ENCODE results near the gene ZG16.

ZG16 gene

DNA sequence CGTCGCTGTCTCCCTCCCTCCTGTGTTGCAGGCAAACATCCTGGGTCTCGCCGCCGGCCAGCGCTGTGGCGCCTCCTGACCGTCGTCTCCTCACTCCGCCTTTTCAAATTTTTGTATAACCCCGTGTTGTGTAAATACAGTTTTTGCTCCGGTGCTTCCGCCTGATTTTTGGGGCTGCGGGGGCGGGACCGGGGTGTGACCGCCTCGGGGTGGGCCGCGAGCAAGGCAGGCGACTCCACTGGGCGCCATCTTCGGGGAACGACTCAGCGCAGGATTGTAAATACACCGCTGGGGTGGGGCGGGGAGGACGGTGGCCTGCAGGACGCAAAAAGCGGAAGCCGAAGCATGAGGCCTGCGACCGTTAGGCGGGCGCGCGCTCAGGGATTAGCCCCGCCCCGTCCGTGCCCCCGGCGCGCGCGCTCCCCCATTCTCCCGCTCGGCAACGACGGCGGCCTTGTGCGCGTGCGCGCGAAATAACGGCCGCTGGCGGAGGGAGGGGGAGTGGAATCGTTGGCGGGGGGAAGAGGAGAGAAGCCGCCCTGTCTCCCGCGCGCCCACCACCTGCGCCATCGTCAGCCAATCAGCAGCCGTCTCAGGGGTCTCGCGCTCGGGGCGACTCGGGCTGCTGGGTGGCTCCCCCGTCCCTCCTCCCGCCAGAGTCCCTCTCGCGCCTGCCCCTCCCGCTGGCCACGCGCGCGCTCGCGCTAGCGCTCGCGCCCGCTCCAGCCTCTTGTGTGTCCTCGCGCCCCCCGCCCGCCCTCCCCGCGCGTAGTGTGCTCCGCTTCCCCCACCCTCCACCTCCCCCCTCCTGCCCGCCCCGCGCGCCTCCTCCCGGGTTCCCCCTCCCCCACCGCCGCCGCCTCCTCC lies 27.4 kb downstream of the ZG16 start:
- FAIRE-seq, result no peak

DNA sequence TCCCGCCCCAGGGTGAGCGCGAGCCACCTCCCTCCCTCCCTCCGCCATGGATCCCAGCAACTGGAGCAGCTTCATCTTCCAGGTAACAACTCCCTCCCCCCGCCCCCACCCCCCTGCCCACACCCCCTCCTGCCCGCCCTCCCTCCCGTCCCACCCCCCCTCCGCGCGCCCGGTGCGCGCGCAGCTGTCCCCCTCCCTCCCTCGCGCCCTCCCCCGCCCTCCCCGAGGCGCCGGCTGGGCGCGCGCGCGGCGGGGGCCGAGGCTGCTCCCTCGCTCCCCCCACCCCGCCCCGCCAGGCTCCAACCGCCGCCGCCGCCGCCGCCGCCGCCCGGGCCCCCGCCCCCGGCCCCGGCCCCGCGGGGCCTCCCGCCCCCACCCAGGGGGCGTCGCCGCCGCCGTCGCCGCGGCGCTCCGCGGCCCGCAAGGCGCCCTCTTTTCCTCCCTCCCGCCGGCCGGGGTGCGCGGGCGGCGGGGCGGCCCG lies 28.1 kb downstream of the ZG16 start, which contains the start of gene MAZ:
MAZ (plus strand) TSS at position 431 of the 481 bp plus-strand sequence. CDS start 173 bp downstream, outside the sequence.
- FAIRE-seq (no peak), DNase-seq (ENCODE audit: insufficient read length, low spot score) (peak; percentile 89)
- no peak for TF ChIP-seq POLR2A (IDR thresholded peaks at IDR 0.05; ENCODE audit: low read depth, low read length)

More for the DNA sequence above, 27.4 kb downstream of the ZG16 start:
- TF ChIP-seq POLR2A (IDR thresholded peaks at IDR 0.05; ENCODE audit: low read depth, low read length), result peak; percentile 31
- DNase-seq (ENCODE audit: insufficient read length, low spot score), result peak; percentile 90

DNA sequence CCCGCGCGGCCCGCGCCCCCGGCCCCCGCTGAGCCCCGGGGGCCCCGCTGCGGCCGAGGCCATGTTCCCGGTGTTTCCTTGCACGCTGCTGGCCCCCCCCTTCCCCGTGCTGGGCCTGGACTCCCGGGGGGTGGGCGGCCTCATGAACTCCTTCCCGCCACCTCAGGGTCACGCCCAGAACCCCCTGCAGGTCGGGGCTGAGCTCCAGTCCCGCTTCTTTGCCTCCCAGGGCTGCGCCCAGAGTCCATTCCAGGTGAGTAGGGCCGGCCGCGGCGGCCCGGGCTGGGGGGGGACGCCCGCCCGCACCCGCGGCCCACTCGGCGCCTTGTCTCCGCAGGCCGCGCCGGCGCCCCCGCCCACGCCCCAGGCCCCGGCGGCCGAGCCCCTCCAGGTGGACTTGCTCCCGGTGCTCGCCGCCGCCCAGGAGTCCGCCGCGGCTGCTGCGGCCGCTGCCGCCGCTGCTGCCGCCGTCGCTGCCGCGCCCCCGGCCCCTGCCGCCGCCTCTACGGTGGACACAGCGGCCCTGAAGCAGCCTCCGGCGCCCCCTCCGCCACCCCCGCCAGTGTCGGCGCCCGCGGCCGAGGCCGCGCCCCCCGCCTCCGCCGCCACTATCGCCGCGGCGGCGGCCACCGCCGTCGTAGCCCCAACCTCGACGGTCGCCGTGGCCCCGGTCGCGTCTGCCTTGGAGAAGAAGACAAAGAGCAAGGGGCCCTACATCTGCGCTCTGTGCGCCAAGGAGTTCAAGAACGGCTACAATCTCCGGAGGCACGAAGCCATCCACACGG lies 28.8 kb downstream of the ZG16 start:
- DNase-seq (ENCODE audit: insufficient read length, low spot score) (peak; percentile 84), FAIRE-seq (no peak)

DNA sequence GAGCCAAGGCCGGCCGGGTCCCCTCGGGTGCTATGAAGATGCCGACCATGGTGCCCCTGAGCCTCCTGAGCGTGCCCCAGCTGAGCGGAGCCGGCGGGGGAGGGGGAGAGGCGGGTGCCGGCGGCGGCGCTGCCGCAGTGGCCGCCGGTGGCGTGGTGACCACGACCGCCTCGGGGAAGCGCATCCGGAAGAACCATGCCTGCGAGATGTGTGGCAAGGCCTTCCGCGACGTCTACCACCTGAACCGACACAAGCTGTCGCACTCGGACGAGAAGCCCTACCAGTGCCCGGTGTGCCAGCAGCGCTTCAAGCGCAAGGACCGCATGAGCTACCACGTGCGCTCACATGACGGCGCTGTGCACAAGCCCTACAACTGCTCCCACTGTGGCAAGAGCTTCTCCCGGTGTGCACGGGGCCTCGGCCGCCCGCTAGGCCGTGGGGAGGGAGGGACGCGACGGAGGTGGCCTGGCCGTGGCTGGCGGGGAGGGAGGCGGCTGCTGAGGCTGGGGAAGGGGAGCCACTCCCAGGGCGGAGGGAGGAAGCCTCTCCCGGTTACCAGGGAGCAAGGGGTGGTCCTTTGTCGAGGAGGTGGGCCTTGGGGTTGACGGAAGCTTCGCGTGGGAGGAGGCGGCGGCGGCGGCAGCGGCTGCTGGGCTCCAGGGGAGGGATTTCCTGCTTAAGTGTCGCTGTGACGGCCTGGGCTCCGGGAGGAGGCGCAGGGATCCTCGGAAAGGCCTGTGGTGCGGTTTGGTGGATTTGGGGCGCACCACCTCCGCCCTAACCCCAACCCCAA lies 29.6 kb downstream of the ZG16 start:
- no peak for FAIRE-seq
- DNase-seq (ENCODE audit: insufficient read length, low spot score), result no peak
- peak; percentile 60 for TF ChIP-seq POLR2A (IDR thresholded peaks at IDR 0.05; ENCODE audit: low read depth, low read length)

More for the DNA sequence above, 28.8 kb downstream of the ZG16 start:
- TF ChIP-seq POLR2A (IDR thresholded peaks at IDR 0.05; ENCODE audit: low read depth, low read length), result 0 out of 2 replicates have a peak, but pooled peaks have one; percentile 41

DNA sequence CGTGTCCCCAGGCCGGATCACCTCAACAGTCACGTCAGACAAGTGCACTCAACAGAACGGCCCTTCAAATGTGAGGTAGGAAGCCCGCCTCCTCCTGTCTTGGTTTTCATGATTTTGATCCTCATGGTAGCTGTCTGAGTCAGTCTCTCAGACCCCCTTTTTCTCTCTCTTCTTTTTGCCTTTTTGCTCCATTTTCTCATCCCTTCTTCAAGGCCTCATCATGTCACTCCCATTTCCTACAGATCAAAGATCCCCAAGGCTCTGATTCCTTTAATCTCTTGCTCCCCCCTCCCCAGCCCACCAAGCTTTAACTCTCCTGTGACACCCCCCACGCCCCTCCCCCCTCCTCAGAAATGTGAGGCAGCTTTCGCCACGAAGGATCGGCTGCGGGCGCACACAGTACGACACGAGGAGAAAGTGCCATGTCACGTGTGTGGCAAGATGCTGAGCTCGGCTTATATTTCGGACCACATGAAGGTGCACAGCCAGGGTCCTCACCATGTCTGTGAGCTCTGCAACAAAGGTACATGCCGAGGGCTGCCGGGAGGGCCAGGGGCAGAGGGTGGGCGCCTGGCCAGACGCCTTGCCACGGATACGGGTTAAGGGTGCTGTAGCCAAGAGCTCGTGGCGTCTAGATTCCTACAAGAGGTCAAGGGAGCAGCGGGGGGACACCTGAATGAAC lies 30.3 kb downstream of the ZG16 start:
- DNase-seq (ENCODE audit: insufficient read length, low spot score), result no peak
- no peak for FAIRE-seq
- no peak for TF ChIP-seq POLR2A (IDR thresholded peaks at IDR 0.05; ENCODE audit: low read depth, low read length)

DNA sequence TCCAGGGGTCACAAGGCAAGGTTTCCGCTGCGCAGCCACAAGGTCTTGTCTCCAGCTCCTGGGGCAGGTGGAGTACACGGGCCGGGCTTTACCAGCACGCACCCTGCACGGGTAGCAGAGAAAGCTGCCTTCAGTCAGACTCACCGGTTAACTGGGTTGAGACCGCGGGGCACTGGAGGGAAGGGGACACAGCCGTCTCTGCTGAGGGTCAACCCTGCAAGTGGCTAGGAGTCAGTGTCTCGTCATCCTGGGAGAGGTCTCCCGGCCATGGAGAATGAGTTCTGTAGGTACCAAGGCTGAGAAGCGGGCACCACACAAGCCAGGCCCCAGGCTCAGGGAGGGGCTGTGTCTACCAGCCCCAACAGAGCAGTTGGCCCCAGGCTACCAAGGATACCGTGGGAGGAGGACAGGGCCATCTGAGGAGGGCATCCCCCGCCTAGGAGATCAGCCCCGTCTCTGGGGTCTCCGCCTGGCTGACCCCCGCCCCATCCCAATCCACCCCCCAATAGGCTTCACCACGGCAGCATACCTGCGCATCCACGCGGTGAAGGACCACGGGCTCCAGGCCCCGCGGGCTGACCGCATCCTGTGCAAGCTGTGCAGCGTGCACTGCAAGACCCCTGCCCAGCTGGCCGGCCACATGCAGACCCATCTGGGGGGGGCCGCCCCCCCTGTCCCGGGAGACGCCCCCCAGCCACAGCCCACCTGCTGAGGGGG lies 31.1 kb downstream of the ZG16 start:
- DNase-seq (ENCODE audit: insufficient read length, low spot score), result no peak
- TF ChIP-seq POLR2A (IDR thresholded peaks at IDR 0.05; ENCODE audit: low read depth, low read length), result no peak
- FAIRE-seq, result no peak

DNA sequence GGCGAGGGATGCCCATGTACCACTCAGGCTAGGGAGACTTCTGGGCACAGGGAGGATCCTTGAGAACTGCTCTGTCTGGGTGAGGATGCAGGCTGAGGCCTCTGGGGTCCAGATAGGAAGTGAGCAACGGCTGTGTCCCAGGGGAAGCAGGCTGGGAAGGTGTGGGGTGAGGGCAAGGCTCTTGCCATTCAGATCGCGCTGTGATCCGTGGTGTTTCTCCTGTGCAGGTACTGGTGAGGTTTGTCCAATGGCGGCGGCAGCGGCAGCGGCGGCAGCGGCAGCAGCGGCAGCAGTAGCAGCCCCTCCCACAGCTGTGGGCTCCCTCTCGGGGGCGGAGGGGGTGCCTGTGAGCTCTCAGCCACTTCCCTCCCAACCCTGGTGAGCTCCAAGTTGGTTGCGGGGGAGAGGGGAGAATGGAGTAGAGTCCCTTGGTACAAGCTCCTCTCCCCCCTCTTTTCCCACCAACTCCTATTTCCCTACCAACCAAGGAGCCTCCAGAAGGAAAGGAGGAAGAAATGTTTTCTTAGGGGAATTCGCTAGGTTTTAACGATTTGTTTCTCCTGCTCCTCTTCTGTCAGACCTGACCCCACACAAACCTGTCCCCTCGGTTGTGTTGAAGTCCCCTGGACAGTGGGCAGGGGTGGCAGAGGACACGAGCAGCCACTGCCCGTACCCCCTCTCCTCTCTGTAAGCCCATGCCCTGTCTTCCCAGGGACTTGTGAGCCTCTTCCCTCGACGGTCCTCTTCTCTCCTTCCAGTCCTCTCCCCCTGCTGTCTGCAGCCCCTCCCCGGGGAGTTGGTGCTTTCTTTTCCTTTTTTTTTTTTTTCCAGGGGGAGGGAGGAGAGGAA lies 32.0 kb downstream of the ZG16 start:
- no peak for DNase-seq (ENCODE audit: insufficient read length, low spot score)
- TF ChIP-seq POLR2A (IDR thresholded peaks at IDR 0.05; ENCODE audit: low read depth, low read length), result no peak
- no peak for FAIRE-seq

DNA sequence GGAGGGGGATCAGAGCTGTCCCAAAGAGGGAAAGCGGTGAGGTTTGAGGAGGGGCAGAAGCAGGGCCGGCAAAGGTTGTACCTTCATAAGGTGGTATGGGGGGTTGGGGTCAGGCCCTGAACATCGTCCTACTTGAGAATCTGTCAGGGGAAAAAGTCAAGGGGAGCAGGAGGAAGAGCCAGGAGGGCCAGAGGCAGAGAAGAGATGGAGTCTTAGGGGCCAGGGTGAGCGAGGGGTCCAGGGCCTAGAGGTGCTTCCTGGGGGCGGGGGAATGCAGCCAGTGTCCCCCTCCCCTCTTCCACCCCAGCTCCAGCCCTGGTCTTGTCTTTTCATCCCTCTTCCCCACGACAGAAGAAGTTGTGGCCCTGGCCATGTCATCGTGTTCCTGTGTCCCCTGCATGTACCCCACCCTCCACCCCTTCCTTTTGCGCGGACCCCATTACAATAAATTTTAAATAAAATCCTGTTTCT lies 32.7 kb downstream of the ZG16 start:
- TF ChIP-seq POLR2A (IDR thresholded peaks at IDR 0.05; ENCODE audit: low read depth, low read length), result no peak
- DNase-seq (ENCODE audit: insufficient read length, low spot score), result no peak
- no peak for FAIRE-seq

DNA sequence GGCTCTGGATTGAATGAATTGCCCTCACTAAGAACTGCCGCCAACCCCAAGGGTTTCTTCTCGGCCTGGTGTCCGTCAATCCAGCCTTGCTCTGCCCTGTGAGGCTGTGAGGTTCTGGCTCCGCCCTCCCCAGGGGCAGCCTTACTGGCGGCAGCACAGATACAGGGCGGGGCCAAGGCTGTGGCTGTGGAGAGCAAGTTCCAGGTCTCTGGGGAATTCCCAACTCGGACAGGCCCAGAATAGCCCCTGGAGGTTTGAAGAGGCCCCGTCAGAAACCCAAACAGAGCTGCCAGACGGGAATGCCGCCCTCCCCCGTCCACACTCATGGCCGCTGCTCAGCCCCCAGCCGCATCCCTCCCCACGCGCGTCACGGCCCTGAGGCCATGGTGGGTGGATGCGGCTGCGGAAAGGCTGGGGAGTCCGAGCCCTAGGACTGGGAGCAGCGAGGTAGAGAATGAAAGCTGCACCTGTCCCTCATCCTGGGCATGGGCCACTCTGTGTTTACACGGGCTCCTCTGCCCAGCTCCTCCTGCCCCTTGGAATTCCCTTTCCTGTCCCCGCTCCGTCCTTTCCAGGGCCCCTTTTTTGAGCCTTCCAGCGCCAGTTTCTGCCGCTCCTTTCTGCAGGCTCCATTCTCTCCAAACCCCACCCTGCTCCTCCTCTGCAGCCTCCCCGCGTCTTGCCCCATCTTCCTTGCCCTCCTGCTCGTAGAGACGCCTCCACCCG lies 33.3 kb downstream of the ZG16 start:
- FAIRE-seq, result peak; percentile 73

DNA sequence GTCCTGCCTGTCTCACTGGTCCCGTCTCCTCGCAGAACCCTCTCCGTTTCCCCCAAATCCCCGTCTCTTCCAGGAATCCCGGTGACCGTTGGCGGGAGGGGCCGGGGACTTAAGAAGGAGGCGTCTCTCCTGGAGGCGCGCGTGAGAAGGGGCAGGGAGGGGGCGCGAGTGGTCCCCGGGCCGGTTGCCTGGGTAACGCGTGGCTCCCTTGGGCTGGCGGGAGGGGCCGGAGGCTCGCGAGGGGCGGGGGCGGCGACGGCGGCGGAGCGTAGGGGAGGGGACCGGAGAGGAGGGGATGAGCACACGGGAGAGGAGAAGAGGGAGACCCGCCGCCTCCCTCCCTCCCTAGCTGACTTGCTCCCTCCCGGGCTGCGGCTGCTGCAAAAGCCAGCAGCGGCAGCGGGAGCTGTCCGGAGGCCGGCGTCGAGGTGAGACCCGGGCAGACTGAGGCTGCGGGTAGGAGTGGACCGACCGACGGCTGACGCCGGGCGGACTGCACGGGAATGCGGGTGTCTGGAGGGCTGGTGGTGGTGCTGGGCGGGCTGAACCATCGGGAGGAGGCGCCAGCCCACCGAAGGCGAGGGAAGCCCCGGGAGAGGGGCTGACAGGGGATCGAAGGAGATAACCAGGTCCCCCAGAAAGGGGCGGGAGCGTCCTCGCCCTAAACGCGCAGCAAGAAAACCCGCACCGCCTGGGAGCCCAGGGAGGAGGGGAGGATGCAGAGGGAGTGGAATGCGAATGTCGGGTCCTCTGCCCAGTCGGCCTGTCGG lies 34.0 kb downstream of the ZG16 start, which contains the start of gene PRRT2:
PRRT2 (plus strand) TSS at position 298 of the 770 bp plus-strand sequence. CDS start 862 bp downstream, outside the sequence.
- FAIRE-seq (no peak), DNase-seq (ENCODE audit: insufficient read length, low spot score) (no peak)
- TF ChIP-seq POLR2A (IDR thresholded peaks at IDR 0.05; ENCODE audit: low read depth, low read length), result peak; percentile 46

More for the DNA sequence above, 33.3 kb downstream of the ZG16 start:
- TF ChIP-seq POLR2A (IDR thresholded peaks at IDR 0.05; ENCODE audit: low read depth, low read length), result peak; percentile 67
- peak; percentile 94 for DNase-seq (ENCODE audit: insufficient read length, low spot score)

Measured in H54 (cell line).